CD4-positive, alpha-beta T cell treated with Interferon gamma for 1 hour (primary cell): ENCODE results near the gene RNASE7.

Experiments
- DNase-seq: peaks from one replicate; pipeline ENCODE4 v3.0.0-alpha.2; 2020

Gene RNASE7

GRCh38 chr14:21069388-21070082 is 27.4 kb downstream of the RNASE7 start:
- no peak for DNase-seq

GRCh38 chr14:21070083-21070609 is 28.0 kb downstream of the RNASE7 start, which contains the start of gene ARHGEF40:
TSS of gene ARHGEF40 (plus strand) at chr14:21070304. CDS start at chr14:21070397, 93 bp downstream.
- peak; percentile 20 for DNase-seq

GRCh38 chr14:21070610-21071224 is 28.6 kb downstream of the RNASE7 start:
- peak; percentile 33 for DNase-seq

GRCh38 chr14:21071225-21072030 is 29.3 kb downstream of the RNASE7 start:
- DNase-seq: peak; percentile 71

GRCh38 chr14:21072031-21072473 is 29.9 kb downstream of the RNASE7 start:
- DNase-seq: no peak

- no peak for DNase-seq
Measured at GRCh38 chr14:21072781-21073339, 30.7 kb downstream of the RNASE7 start.

- no peak for DNase-seq
Measured at GRCh38 chr14:21073921-21074320, 31.8 kb downstream of the RNASE7 start.

GRCh38 chr14:21074398-21075272 is 32.5 kb downstream of the RNASE7 start:
- no peak for DNase-seq

GRCh38 chr14:21075719-21076437 is 33.7 kb downstream of the RNASE7 start:
- DNase-seq: no peak

GRCh38 chr14:21077672-21078071 is 35.5 kb downstream of the RNASE7 start:
- no peak for DNase-seq

GRCh38 chr14:21078287-21078686 is 36.1 kb downstream of the RNASE7 start:
- DNase-seq: no peak

GRCh38 chr14:21078726-21079125 is 36.6 kb downstream of the RNASE7 start:
- DNase-seq: no peak

GRCh38 chr14:21081521-21082142 is 39.5 kb downstream of the RNASE7 start:
- no peak for DNase-seq

GRCh38 chr14:21083565-21084325 is 41.6 kb downstream of the RNASE7 start:
- no peak for DNase-seq

GRCh38 chr14:21084396-21084795 is 42.2 kb downstream of the RNASE7 start:
- DNase-seq: no peak

GRCh38 chr14:21084998-21085853 is 43.1 kb downstream of the RNASE7 start:
- DNase-seq: peak; percentile 54

- DNase-seq: no peak
Measured at GRCh38 chr14:21086908-21087293, 44.7 kb downstream of the RNASE7 start.

GRCh38 chr14:21087294-21088091 is 45.3 kb downstream of the RNASE7 start:
- DNase-seq: peak; percentile 93
